ENCODE results near the gene NDUFA6. TPM values are rescaled to one million over a fixed set of nuclear protein-coding genes. Genes with fewer than 3 reads are reported as not detected.

NDUFA6 gene

DNA sequence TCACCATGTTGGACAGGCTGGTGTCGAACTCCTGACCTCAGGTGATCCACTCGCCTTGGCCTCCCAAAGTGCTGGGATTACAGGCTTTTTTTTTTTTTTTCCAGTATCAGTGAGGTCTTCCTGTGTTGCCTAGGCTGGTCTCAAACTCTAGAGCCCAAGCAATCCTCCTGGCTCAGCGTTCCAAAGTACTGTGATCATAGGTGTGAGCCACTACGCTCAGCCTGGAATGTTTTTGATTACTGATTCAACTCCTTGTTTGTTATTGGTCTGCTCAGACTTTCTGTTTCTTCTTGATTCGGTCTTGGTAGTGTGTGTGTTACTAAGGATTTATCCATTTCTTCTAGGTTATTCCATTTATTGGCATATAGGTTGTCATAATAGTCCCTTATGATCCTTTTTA is 51.3 kb downstream of the NDUFA6 start:
- no peak overlapping the region for H3K23ac ChIP-seq (ENCODE audit: low read length in 2 of 2)
- no peak overlapping the region for H2BK15ac ChIP-seq (ENCODE audit: low read depth, poor library complexity, severe bottlenecking)
- WGBS = 75% methylated on average over 4 of the region's 5 CpGs
- no peak overlapping the region for H2AK5ac ChIP-seq (ENCODE audit: low read length, severe bottlenecking)
- H3K4me3 ChIP-seq (ENCODE audit: insufficient read depth in 1 of 2, low read depth in 1 of 2, low read length in 2 of 2) = no peak overlapping the region
- no peak overlapping the region for H3K4me2 ChIP-seq (ENCODE audit: low read length, poor library complexity, severe bottlenecking)
- no peak overlapping the region for H2BK12ac ChIP-seq (ENCODE audit: low read length in 2 of 2)
- no peak overlapping the region for H2BK5ac ChIP-seq (ENCODE audit: low read depth, low read length, poor library complexity, severe bottlenecking)
- no peak for DNase-seq
- no peak overlapping the region for H4K91ac ChIP-seq (ENCODE audit: low read length)
- no peak overlapping the region for H2AFZ ChIP-seq (ENCODE audit: low read depth, low read length)
- no peak overlapping the region for H4K8ac ChIP-seq (ENCODE audit: low read length)
- no peak overlapping the region for H2BK120ac ChIP-seq (ENCODE audit: low read depth, low read length)
- no peaks in the 10 kb centered on the region for H3K4me1 ChIP-seq (ENCODE audit: control insufficient read depth, insufficient read depth, low read depth, low read length)
- no peak overlapping the region for H3K18ac ChIP-seq (ENCODE audit: low read depth in 1 of 2, low read length in 2 of 2)
- no peak overlapping the region for H3K4ac ChIP-seq (ENCODE audit: low read depth in 1 of 2, low read length in 2 of 2)
- H3K27me3 ChIP-seq (ENCODE audit: control insufficient read depth in 1 of 2, insufficient read depth in 1 of 2, low read length in 2 of 2) = no peaks in the 10 kb centered on the region
- no peak overlapping the region for H3K27ac ChIP-seq (ENCODE audit: low read length, poor library complexity, severe bottlenecking)
- peaks cover 21% of the 10 kb centered on the region for H3K9me3 ChIP-seq (ENCODE audit: control insufficient read depth, low read length)
- H3K36me3 ChIP-seq (ENCODE audit: control insufficient read depth in 1 of 2, insufficient read depth in 2 of 2, low read depth in 1 of 2, low read length in 2 of 2) = no peaks in the 10 kb centered on the region
- no peaks in the 10 kb centered on the region for H3K79me1 ChIP-seq (replicated peaks; ENCODE audit: low read length, poor library complexity, severe bottlenecking)
- no peak overlapping the region for H3K14ac ChIP-seq (ENCODE audit: low read length in 2 of 2)
- H3K9ac ChIP-seq (ENCODE audit: low read length) = no peak overlapping the region

Small RNA genes lying within 50 kb of the gene (small RNA-seq; reads per million reads assigned to genes)
- not detected for gene SNORD13P1 (ENCODE audit: low read depth)

Measured in mesenchymal stem cell (in vitro differentiated cells and primary cell).